ENCODE measurements around the gene NPLOC4.

DNA sequence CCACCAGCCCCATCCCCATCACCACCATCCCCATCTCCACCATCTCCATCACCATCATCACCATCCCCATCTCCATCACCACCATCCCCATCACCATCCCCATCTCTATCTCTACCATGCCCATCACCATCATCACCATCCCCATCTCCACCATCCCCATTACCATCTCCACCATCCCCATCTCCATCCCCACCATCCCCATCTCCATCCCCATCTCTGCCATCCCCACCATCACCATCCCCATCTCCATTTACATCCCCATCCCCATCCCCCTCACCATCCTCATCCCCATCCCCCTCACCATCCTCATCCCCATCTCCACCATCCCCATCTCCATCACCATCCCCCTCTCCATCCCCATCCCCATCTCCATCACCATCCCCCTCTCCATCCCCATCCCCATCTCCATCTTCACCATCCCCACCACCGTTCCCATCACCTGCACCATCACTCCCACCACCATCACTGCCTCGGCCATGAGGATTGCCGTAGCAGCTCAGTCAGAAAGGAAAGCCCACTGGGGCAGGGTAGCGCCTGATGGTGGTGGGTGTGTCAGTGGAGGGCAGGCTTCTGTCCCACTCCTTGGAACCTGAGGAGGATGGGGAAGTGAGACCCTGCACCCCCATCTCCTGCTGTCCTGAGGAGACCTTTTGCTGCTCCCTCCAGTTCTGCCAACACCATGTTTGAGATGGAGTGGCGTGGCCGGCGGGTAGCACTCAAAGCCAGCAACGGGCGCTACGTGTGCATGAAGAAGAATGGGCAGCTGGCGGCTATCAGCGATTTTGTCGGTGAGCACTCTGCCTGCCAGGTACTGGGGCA lies 101.2 kb downstream of the NPLOC4 start:
- TF ChIP-seq, protein P1, sequence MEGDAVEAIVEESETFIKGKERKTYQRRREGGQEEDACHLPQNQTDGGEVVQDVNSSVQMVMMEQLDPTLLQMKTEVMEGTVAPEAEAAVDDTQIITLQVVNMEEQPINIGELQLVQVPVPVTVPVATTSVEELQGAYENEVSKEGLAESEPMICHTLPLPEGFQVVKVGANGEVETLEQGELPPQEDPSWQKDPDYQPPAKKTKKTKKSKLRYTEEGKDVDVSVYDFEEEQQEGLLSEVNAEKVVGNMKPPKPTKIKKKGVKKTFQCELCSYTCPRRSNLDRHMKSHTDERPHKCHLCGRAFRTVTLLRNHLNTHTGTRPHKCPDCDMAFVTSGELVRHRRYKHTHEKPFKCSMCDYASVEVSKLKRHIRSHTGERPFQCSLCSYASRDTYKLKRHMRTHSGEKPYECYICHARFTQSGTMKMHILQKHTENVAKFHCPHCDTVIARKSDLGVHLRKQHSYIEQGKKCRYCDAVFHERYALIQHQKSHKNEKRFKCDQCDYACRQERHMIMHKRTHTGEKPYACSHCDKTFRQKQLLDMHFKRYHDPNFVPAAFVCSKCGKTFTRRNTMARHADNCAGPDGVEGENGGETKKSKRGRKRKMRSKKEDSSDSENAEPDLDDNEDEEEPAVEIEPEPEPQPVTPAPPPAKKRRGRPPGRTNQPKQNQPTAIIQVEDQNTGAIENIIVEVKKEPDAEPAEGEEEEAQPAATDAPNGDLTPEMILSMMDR (conservative IDR thresholded peaks at IDR 0.05) = no peak
- TF ChIP-seq EZH2 (IDR thresholded peaks at IDR 0.05; ENCODE audit: low read depth) = no peak
